Small intestine (tissue), 16 donors: ENCODE data around the gene KRT13. TPM values are rescaled to one million over a fixed set of nuclear protein-coding genes. Genes with fewer than 3 reads are reported as not detected.

ENCODE experiments used
- DNase-seq, 2 donors: peaks; one replicate each; pipeline versions ENCODE4 v3.0.0 to v3.0.0-alpha.2; 2013
- FAIRE-seq: peaks from 2 replicates; lab custom pipeline; 2012; peaks lifted over from hg19 to GRCh38; lab: Jason Lieb, UNC
- H3K27ac ChIP-seq, 3 donors: one replicate each; pipeline ENCODE4 v1.5.1; 2013; ENCODE audit warnings: low read length in 2 of 3, mild to moderate bottlenecking in 2 of 3, control low read depth in 1 of 3, inconsistent platforms in 1 of 3, low read depth in 1 of 3, moderate library complexity in 1 of 3
- H3K27me3 ChIP-seq, 3 donors: one replicate each; pipeline ENCODE4 v1.6.1; 2013; ENCODE audit warnings: low read length in 3 of 3, inconsistent platforms in 1 of 3; ENCODE audit not compliant: control insufficient read depth in 3 of 3, insufficient read depth in 3 of 3
- H3K36me3 ChIP-seq, 3 donors: one replicate each; pipeline ENCODE4 v1.6.1; 2013; ENCODE audit warnings: low read length in 3 of 3, inconsistent platforms in 1 of 3, low read depth in 1 of 3, mild to moderate bottlenecking in 1 of 3, moderate library complexity in 1 of 3; ENCODE audit not compliant: control insufficient read depth in 3 of 3, insufficient read depth in 2 of 3
- H3K4me1 ChIP-seq, 3 donors: one replicate each; pipeline ENCODE4 v1.6.1; 2013; ENCODE audit warnings: low read length in 2 of 3, inconsistent platforms in 1 of 3, low read depth in 1 of 3, mild to moderate bottlenecking in 1 of 3, moderate library complexity in 1 of 3; ENCODE audit not compliant: control insufficient read depth in 3 of 3, insufficient read depth in 2 of 3
- H3K4me3 ChIP-seq, 3 donors: one replicate each; pipeline ENCODE4 v1.5.1; 2013; ENCODE audit warnings: low read length in 3 of 3, control low read depth in 1 of 3, inconsistent platforms in 1 of 3, low read depth in 1 of 3, mild to moderate bottlenecking in 1 of 3, moderate library complexity in 1 of 3
- H3K9me3 ChIP-seq, 2 donors: one replicate each; pipeline ENCODE4 v1.6.1; 2013; ENCODE audit warnings: low read depth in 1 of 2, low read length in 1 of 2; ENCODE audit not compliant: control insufficient read depth in 2 of 2, insufficient read depth in 1 of 2
- WGBS, 3 donors: extraction: QIAGEN DNeasy Blood & Tissue Kit; methylation state at CpG; one replicate each; pipeline ENCODE4 v1.1.7; 2013; 5-methylcytosine and 5-hydroxymethylcytosine counted together
- long read RNA-seq, 10 donors: transcript quantifications; one replicate each; lab custom pipeline, GENCODE V29; 2026
- polyA plus RNA-seq, 4 donors: library from polyadenylated mRNA; stranded (reverse) in 3 of 4; unstranded in 1 of 4; fragments of 200-250 nt in 3 of 4; fragments of 120-200 nt in 1 of 4; gene quantifications; one replicate each; pipeline versions ENCODE4 v1.2.1 to v1.2.3, GENCODE V29; 2013
- donor health status: healthy with polysubstance abuse.
- donor health status: control.
- donor health status: control.
- donor health status: Bipolar disorder and iron deficiency.
- donor health status: healthy.

Gene KRT13
- 10 to 100 TPM in 3 of 4 donors, under 1 TPM in 1; 0.37 to 37.6 (median 18.2) TPM for polyA plus RNA-seq
- long read RNA-seq, donor 1 = 0 reads
- long read RNA-seq, donor 2 = 0 reads
- long read RNA-seq, donor 3 = 0 reads
- long read RNA-seq, donor 4 = 0 reads
- long read RNA-seq, donor 5, partial matches to known transcripts = 0 of 1 reads
- long read RNA-seq, donor 5, other reads (novel, unspliced or antisense) = 0 of 1 reads
- long read RNA-seq, donor 6 = 0 reads
- long read RNA-seq, donor 7 = 0 reads
- long read RNA-seq, donor 8, transcript KRT13-201 (8 exons, 1,699 nt) = major isoform, 19 of 25 reads
- long read RNA-seq, donor 8, partial matches to known transcripts = 0 of 25 reads
- long read RNA-seq, donor 8, other reads (novel, unspliced or antisense) = 0 of 25 reads
- long read RNA-seq, donor 9 = 0 reads
- long read RNA-seq, donor 10 = 0 reads

- Histone ChIP-seq H3K4me1 (no peaks in the 10 kb centered on the region), H3K27ac (no peak within 1 kb of the TSS), H3K27me3 (peaks cover 0 to 4% (median 0%) of the 10 kb centered on the region in 3 donors), H3K4me3 (no peak within 1 kb of the TSS), H3K36me3 (no peaks in the 10 kb centered on the region), H3K9me3 (no peaks in the 10 kb centered on the region)
- FAIRE-seq (no peak), DNase-seq (no peak)
- 82 to 88% (median 83%) methylated on average over 17 of the region's 17 CpGs for WGBS, 3 donors
These were observed at the start of gene KRT13 for GRCh38 chr17:41505007-41505808. Gene KRT13, minus strand, starts transcription at chr17:41505612. Its CDS starts 62 bp downstream, at chr17:41505550.

- whole genome bisulfite sequencing, 3 donors = 65 to 72% (median 69%) methylated on average over 8 of the region's 8 CpGs
- Histone ChIP-seq H3K9me3 (no peaks in the 10 kb centered on the region), H3K36me3 (no peaks in the 10 kb centered on the region), H3K27ac (peak overlapping the region in 1 of 3 donors; percentile 4), H3K27me3 (no peaks in the 10 kb centered on the region), H3K4me3 (no peak overlapping the region), H3K4me1 (peaks cover 0 to 10% (median 0%) of the 10 kb centered on the region in 3 donors)
- no peak for FAIRE-seq
- DNase-seq = no peak
These were observed 48.7 kb upstream of the KRT13 start for GRCh38 chr17:41553987-41554680.

GRCh38 chr17:41553176-41553575 lies 47.8 kb upstream of the KRT13 start:
- H3K4me1 ChIP-seq = peaks cover 0 to 19% (median 0%) of the 10 kb centered on the region in 3 donors
- H3K4me3 ChIP-seq = no peak overlapping the region
- no peaks in the 10 kb centered on the region for H3K36me3 ChIP-seq
- peaks cover 0 to 4% (median 0%) of the 10 kb centered on the region in 3 donors for H3K27me3 ChIP-seq
- H3K27ac ChIP-seq = no peak overlapping the region
- DNase-seq (no peak), FAIRE-seq (no peak)
- 83 to 86% (median 83%) methylated on average over 4 of the region's 4 CpGs for WGBS, 3 donors
- H3K9me3 ChIP-seq = no peaks in the 10 kb centered on the region

GRCh38 chr17:41552455-41552854 lies 47.0 kb upstream of the KRT13 start:
- H3K36me3 ChIP-seq = no peaks in the 10 kb centered on the region
- H3K4me3 ChIP-seq = no peak overlapping the region
- H3K27ac ChIP-seq = no peak overlapping the region
- H3K9me3 ChIP-seq = no peaks in the 10 kb centered on the region
- DNase-seq = no peak
- H3K4me1 ChIP-seq = peaks cover 0 to 21% (median 0%) of the 10 kb centered on the region in 3 donors
- WGBS, 3 donors = 87 to 93% (median 91%) methylated on average over 5 of the region's 5 CpGs
- H3K27me3 ChIP-seq = peaks cover 0 to 10% (median 0%) of the 10 kb centered on the region in 3 donors
- no peak for FAIRE-seq

GRCh38 chr17:41551365-41551764 lies 46.0 kb upstream of the KRT13 start:
- Histone ChIP-seq H3K36me3 (no peaks in the 10 kb centered on the region), H3K9me3 (peaks cover 0 to 7% of the 10 kb centered on the region in 2 donors), H3K27me3 (peaks cover 0 to 21% (median 0%) of the 10 kb centered on the region in 3 donors), H3K27ac (no peak overlapping the region), H3K4me3 (no peak overlapping the region), H3K4me1 (peaks cover 0 to 21% (median 0%) of the 10 kb centered on the region in 3 donors)
- WGBS, 3 donors = 64 to 82% (median 74%) methylated on average over 5 of the region's 5 CpGs
- FAIRE-seq (no peak), DNase-seq (no peak)

GRCh38 chr17:41549596-41550039 lies 44.2 kb upstream of the KRT13 start:
- H3K27me3 ChIP-seq = peaks cover 0 to 22% (median 0%) of the 10 kb centered on the region in 3 donors
- 31 to 53% (median 44%) methylated on average over 8 of the region's 8 CpGs for WGBS, 3 donors
- H3K4me1 ChIP-seq = peaks cover 0 to 27% (median 2%) of the 10 kb centered on the region in 3 donors
- DNase-seq (peak; percentile 67 to 91), FAIRE-seq (no peak)
- no peak overlapping the region for H3K4me3 ChIP-seq
- peaks cover 0 to 7% of the 10 kb centered on the region in 2 donors for H3K9me3 ChIP-seq
- H3K36me3 ChIP-seq = no peaks in the 10 kb centered on the region
- peak overlapping the region; percentile 68 to 87 (median 71) for H3K27ac ChIP-seq

- 0 to 2% (median 0%) methylated on average over 25 of the region's 25 CpGs for WGBS, 3 donors
- Histone ChIP-seq H3K36me3 (no peaks in the 10 kb centered on the region), H3K27ac (peak overlapping the region; percentile 71 to 87 (median 72)), H3K4me1 (peaks cover 0 to 31% (median 2%) of the 10 kb centered on the region in 3 donors), H3K27me3 (peaks cover 0 to 22% (median 0%) of the 10 kb centered on the region in 3 donors), H3K9me3 (peaks cover 0 to 7% of the 10 kb centered on the region in 2 donors), H3K4me3 (peak overlapping the region in 2 of 3 donors; percentile 13 to 24)
- no peak for FAIRE-seq
- peak; percentile 90 to 92 for DNase-seq
These were observed 43.6 kb upstream of the KRT13 start for GRCh38 chr17:41548844-41549595.
